HCT116 (cell line): Measurements from ENCODE around the gene GFER. TPM values are rescaled to one million over a fixed set of nuclear protein-coding genes. Genes with fewer than 3 reads are reported as not detected.

Source experiments
- ATAC-seq: fragments of 200-7000 bp; cut with Tn5 transposase; 2 replicates; pipeline ENCODE4 v1.9.1; 2020; ENCODE audit warnings: mild to moderate bottlenecking, moderate library complexity
- BruUV-seq: library from RNA; stranded (reverse); fragments of 400-500 nt; replicated peaks from 2 replicates; lab custom pipeline; 2021; lab: Mats Ljungman, UMichigan
- CTCF ChIA-PET: fragments of 300-600 bp; sonication (Branson Sonifier 250); formaldehyde crosslinking; loops from one replicate; lab custom pipeline; 2021; ENCODE audit warnings: antibody characterized with exemption; lab: Charles Lee
- POLR2A ChIA-PET: fragments of 300-600, 350-600 bp; sonication (Branson Sonifier 250); formaldehyde crosslinking; loops from one replicate; lab custom pipeline; 2021; ENCODE audit warnings: antibody characterized with exemption; lab: Charles Lee
- RAD21 ChIA-PET, 2 experiments: fragments of 300-600 bp; sonication (Branson Sonifier 250); formaldehyde crosslinking; loops; one replicate each; lab custom pipeline; 2023; ENCODE audit warnings: low total read pairs in 2 of 2; ENCODE audit not compliant: uncharacterized antibody in 2 of 2, unreplicated experiment in 2 of 2, low non-redundant PET in 1 of 2; lab: Charles Lee
- DNase-seq: peaks from one replicate; pipeline ENCODE4 v3.0.0-alpha.2; 2010; ENCODE audit warnings: low read depth, low spot score
- H2AFZ ChIP-seq: fragments of 200-600 bp; shearing (Covaris generic), sonication (generic); 2 replicates; pipeline ENCODE4 v1.6.1; 2017; ENCODE audit warnings: low read depth, mixed run types, mixed read lengths, antibody characterized with exemption, low read length; ENCODE audit not compliant: poor library complexity, severe bottlenecking
- H3K27ac ChIP-seq: 2 replicates; pipeline ENCODE4 v1.5.1; 2012; ENCODE audit warnings: low read depth, low read length
- H3K27me3 ChIP-seq: fragments of 200-600 bp; sonication (generic); 2 replicates; pipeline ENCODE4 v1.6.1; 2016; ENCODE audit warnings: mixed run types, low read length, mixed read lengths; ENCODE audit not compliant: insufficient read depth
- H3K36me3 ChIP-seq, 2 experiments: fragments of 200-500 bp in 1 of 2; fragments of 200-600 bp in 1 of 2; sonication (Bioruptor generic) in 1 of 2; sonication (generic) in 1 of 2; 2 replicates each; pipeline versions ENCODE4 v1.5.1 to v1.6.1; 2014 to 2016; ENCODE audit warnings: low read length in 2 of 2, inconsistent platforms in 1 of 2, mixed read lengths in 1 of 2, mixed run types in 1 of 2; ENCODE audit not compliant: insufficient read depth in 2 of 2, control insufficient read depth in 1 of 2
- H3K4me1 ChIP-seq, 2 experiments: fragments of 200-600 bp in 1 of 2; sonication (generic) in 1 of 2; 2 replicates each; pipeline versions ENCODE4 v1.5.1 to v1.6.1; 2012 to 2017; ENCODE audit warnings: low read length in 2 of 2, inconsistent platforms in 1 of 2, mild to moderate bottlenecking in 1 of 2, mixed read lengths in 1 of 2, mixed run types in 1 of 2, moderate library complexity in 1 of 2; ENCODE audit not compliant: insufficient read depth in 2 of 2, control insufficient read depth in 1 of 2
- H3K4me2 ChIP-seq: fragments of 200-600 bp; sonication (generic); 2 replicates; pipeline ENCODE4 v1.6.1; 2017; ENCODE audit warnings: mixed run types, low read length, mixed read lengths
- H3K4me3 ChIP-seq, 2 experiments: fragments of 200-600 bp in 1 of 2; sonication (generic) in 1 of 2; replicated peaks in 1 of 2; 2 replicates each; pipeline ENCODE4 v1.5.1; 2011 to 2016; ENCODE audit warnings: low read length in 2 of 2, control low read depth in 1 of 2, low read depth in 1 of 2, mild to moderate bottlenecking in 1 of 2, mixed read lengths in 1 of 2, mixed run types in 1 of 2
- H3K79me2 ChIP-seq: fragments of 200-600 bp; sonication (generic); 2 replicates; pipeline ENCODE4 v1.6.1; 2017; ENCODE audit warnings: mild to moderate bottlenecking, mixed run types, low read length, moderate library complexity, mixed read lengths; ENCODE audit not compliant: insufficient read depth
- H3K9ac ChIP-seq: fragments of 200-600 bp; sonication (generic); 2 replicates; pipeline ENCODE4 v1.6.1; 2016; ENCODE audit warnings: low read length, mixed read lengths
- H3K9me2 ChIP-seq: fragments of 200-600 bp; sonication (generic), shearing (Covaris generic); 2 replicates; pipeline ENCODE4 v1.6.1; 2017; ENCODE audit warnings: mixed run types, mild to moderate bottlenecking, moderate library complexity; ENCODE audit not compliant: insufficient read depth
- H3K9me3 ChIP-seq, 2 experiments: fragments of 200-500 bp in 1 of 2; fragments of 200-600 bp in 1 of 2; sonication (Bioruptor generic) in 1 of 2; sonication (generic) in 1 of 2; 2 replicates each; pipeline ENCODE4 v1.6.1; 2014 to 2017; ENCODE audit warnings: low read length in 2 of 2, mixed read lengths in 2 of 2, inconsistent platforms in 1 of 2, low read depth in 1 of 2, mild to moderate bottlenecking in 1 of 2, mixed run types in 1 of 2, moderate library complexity in 1 of 2; ENCODE audit not compliant: control insufficient read depth in 1 of 2, insufficient read depth in 1 of 2
- H4K20me1 ChIP-seq: fragments of 200-600 bp; sonication (generic), shearing (Covaris generic); 2 replicates; pipeline ENCODE4 v1.6.1; 2017; ENCODE audit warnings: mixed run types, mild to moderate bottlenecking, moderate library complexity; ENCODE audit not compliant: insufficient read depth
- CEBPB ChIP-seq: IDR thresholded peaks from 2 replicates; pipeline ENCODE4 v1.6.1; 2012; ENCODE audit warnings: low read depth
- CTCF ChIP-seq, 3 experiments: fragments of 200-600 bp in 1 of 3; sonication (generic) in 1 of 3; IDR thresholded peaks in 2 of 3; conservative IDR thresholded peaks in 1 of 3; 2 replicates each; pipeline ENCODE4 v1.5.1; 2012 to 2017; ENCODE audit warnings: low read depth in 2 of 3, low read length in 2 of 3, antibody characterized with exemption in 1 of 3, borderline replicate concordance in 1 of 3, control low read depth in 1 of 3, mild to moderate bottlenecking in 1 of 3, mixed read lengths in 1 of 3, mixed run types in 1 of 3, moderate library complexity in 1 of 3; ENCODE audit not compliant: insufficient read depth in 1 of 3
- EGR1 ChIP-seq: IDR thresholded peaks from 2 replicates; pipeline ENCODE4 v1.6.1; 2012; ENCODE audit warnings: low read depth
- ELF1 ChIP-seq: IDR thresholded peaks from 2 replicates; pipeline ENCODE4 v1.6.1; 2012; ENCODE audit warnings: low read depth, borderline replicate concordance
- EZH2phosphoT487 ChIP-seq: fragments of 200-600 bp; IDR thresholded peaks from 2 replicates; pipeline ENCODE4 v1.6.1; 2018; ENCODE audit warnings: antibody characterized with exemption, borderline replicate concordance
- FOSL1 ChIP-seq: IDR thresholded peaks from 2 replicates; pipeline ENCODE4 v1.6.1; 2012; ENCODE audit warnings: low read depth
- JUND ChIP-seq: IDR thresholded peaks from 2 replicates; pipeline ENCODE4 v1.6.1; 2012
- MAX ChIP-seq: IDR thresholded peaks from 2 replicates; pipeline ENCODE4 v1.6.1; 2012
- POLR2A ChIP-seq: IDR thresholded peaks from 2 replicates; pipeline ENCODE4 v1.7.0; 2011; ENCODE audit warnings: borderline replicate concordance; ENCODE audit not compliant: insufficient read depth, insufficient read length; ENCODE audit errors: extremely low read depth
- POLR2AphosphoS5 ChIP-seq: IDR thresholded peaks from 2 replicates; pipeline ENCODE4 v1.6.1; 2011; ENCODE audit warnings: mild to moderate bottlenecking, low read depth, low read length, moderate library complexity
- RAD21 ChIP-seq: IDR thresholded peaks from 2 replicates; pipeline ENCODE4 v1.6.1; 2012; ENCODE audit warnings: low read depth, mild to moderate bottlenecking
- SIN3A ChIP-seq: IDR thresholded peaks from 2 replicates; pipeline ENCODE4 v1.6.1; 2012; ENCODE audit warnings: low read depth
- SRF ChIP-seq: IDR thresholded peaks from 2 replicates; pipeline ENCODE4 v1.6.1; 2012; ENCODE audit warnings: low read depth
- YY1 ChIP-seq: IDR thresholded peaks from 2 replicates; pipeline ENCODE4 v1.6.1; 2011; ENCODE audit warnings: low read length, low read depth, moderate library complexity, mild to moderate bottlenecking; ENCODE audit not compliant: insufficient replicate concordance; ENCODE audit errors: extremely low read depth
- ZFX ChIP-seq: fragments of 450-650 bp; IDR thresholded peaks from 2 replicates; pipeline ENCODE4 v1.6.1; 2017
- ZNF274 ChIP-seq: fragments of 200-500 bp; sonication (Bioruptor generic); IDR thresholded peaks from 2 replicates; pipeline ENCODE4 v1.6.1; 2014; ENCODE audit warnings: mild to moderate bottlenecking, low read depth, low read length, inconsistent platforms
- intact Hi-C: fragments of 100-400 bp; cut with micrococcal nuclease; formaldehyde crosslinking; loops from 2 replicates; pipeline ENCODE4 v1.10.0; 2022
- total RNA-seq: library from RNA; stranded (reverse); gene quantifications from one replicate; pipeline ENCODE4 v1.2.1, GENCODE V29; 2021; ENCODE audit not compliant: unreplicated experiment
- TF ChIP-seq, protein P1 (sequence below): IDR thresholded peaks from 2 replicates; pipeline ENCODE4 v1.6.1; 2011; ENCODE audit warnings: mild to moderate bottlenecking, low read length, moderate library complexity; ENCODE audit not compliant: insufficient replicate concordance; ENCODE audit errors: extremely low read depth
- TF ChIP-seq, protein P2 (sequence below): IDR thresholded peaks from 2 replicates; pipeline ENCODE4 v1.6.1; 2012; ENCODE audit warnings: low read depth

Gene GFER
- total RNA-seq, 1 experiment from 2014 or later: 47.3 TPM

GRCh38 chr16:2025251-2025650, 41.3 kb downstream of the GFER start:
- RAD21 ChIA-PET: interaction anchor here in 1 of 2 experiments (0.6 kb wide), 1 partner anchor 116 kb away, joined by 4 read pairs; no protein-coding TSS in a partner anchor
- ATAC-seq: no peak
- Histone ChIP-seq H2AFZ (no peak overlapping the region), H3K79me2 (peaks cover 28% of the 10 kb centered on the region; the same call in 1 of the 2 replicates), H3K4me2 (no peak overlapping the region), H4K20me1 (no peaks in the 10 kb centered on the region), H3K4me3 (no peak overlapping the region), H3K27me3 (no peaks in the 10 kb centered on the region), H3K36me3 (no peaks in the 10 kb centered on the region), H3K4me1 (peaks cover 35 to 59% of the 10 kb centered on the region in 2 experiments), H3K9me2 (no peaks in the 10 kb centered on the region), H3K27ac (no peak overlapping the region; the same call in 1 of the 2 replicates), H3K9ac (no peak overlapping the region), H3K9me3 (no peaks in the 10 kb centered on the region)
- DNase-seq: no peak
- CTCF ChIA-PET: interaction anchor here (1.1 kb wide), 1 partner anchor 21 kb away, joined by 3 read pairs; no protein-coding TSS in a partner anchor
- POLR2A ChIA-PET: interaction anchor here (0.5 to 1.6 kb wide), 2 partner anchors 116 to 130 kb away, joined by 3 read pairs; partner anchors contain the start of gene TRAF7
- no TSS peak for BruUV-seq
- TF ChIP-seq EZH2phosphoT487 (no peak), SRF (no peak), CEBPB (no peak), RAD21 (no peak), FOSL1 (no peak), SIN3A (no peak), ZNF274 (no peak), CTCF (IDR thresholded peaks at IDR 0.05 in 2 of 3, conservative IDR thresholded peaks at IDR 0.05 in 1 of 3; ENCODE audit: borderline replicate concordance in 1 of 3, insufficient read depth in 1 of 3, low read depth in 2 of 3, low read length in 2 of 3) (no peak), EGR1 (no peak), POLR2AphosphoS5 (no peak), ZFX (no peak), ELF1 (no peak), JUND (no peak), YY1 (no peak), MAX (no peak), POLR2A (no peak)
- TF ChIP-seq, protein P1, sequence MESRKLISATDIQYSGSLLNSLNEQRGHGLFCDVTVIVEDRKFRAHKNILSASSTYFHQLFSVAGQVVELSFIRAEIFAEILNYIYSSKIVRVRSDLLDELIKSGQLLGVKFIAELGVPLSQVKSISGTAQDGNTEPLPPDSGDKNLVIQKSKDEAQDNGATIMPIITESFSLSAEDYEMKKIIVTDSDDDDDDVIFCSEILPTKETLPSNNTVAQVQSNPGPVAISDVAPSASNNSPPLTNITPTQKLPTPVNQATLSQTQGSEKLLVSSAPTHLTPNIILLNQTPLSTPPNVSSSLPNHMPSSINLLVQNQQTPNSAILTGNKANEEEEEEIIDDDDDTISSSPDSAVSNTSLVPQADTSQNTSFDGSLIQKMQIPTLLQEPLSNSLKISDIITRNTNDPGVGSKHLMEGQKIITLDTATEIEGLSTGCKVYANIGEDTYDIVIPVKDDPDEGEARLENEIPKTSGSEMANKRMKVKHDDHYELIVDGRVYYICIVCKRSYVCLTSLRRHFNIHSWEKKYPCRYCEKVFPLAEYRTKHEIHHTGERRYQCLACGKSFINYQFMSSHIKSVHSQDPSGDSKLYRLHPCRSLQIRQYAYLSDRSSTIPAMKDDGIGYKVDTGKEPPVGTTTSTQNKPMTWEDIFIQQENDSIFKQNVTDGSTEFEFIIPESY: no peak
- TF ChIP-seq, protein P2, sequence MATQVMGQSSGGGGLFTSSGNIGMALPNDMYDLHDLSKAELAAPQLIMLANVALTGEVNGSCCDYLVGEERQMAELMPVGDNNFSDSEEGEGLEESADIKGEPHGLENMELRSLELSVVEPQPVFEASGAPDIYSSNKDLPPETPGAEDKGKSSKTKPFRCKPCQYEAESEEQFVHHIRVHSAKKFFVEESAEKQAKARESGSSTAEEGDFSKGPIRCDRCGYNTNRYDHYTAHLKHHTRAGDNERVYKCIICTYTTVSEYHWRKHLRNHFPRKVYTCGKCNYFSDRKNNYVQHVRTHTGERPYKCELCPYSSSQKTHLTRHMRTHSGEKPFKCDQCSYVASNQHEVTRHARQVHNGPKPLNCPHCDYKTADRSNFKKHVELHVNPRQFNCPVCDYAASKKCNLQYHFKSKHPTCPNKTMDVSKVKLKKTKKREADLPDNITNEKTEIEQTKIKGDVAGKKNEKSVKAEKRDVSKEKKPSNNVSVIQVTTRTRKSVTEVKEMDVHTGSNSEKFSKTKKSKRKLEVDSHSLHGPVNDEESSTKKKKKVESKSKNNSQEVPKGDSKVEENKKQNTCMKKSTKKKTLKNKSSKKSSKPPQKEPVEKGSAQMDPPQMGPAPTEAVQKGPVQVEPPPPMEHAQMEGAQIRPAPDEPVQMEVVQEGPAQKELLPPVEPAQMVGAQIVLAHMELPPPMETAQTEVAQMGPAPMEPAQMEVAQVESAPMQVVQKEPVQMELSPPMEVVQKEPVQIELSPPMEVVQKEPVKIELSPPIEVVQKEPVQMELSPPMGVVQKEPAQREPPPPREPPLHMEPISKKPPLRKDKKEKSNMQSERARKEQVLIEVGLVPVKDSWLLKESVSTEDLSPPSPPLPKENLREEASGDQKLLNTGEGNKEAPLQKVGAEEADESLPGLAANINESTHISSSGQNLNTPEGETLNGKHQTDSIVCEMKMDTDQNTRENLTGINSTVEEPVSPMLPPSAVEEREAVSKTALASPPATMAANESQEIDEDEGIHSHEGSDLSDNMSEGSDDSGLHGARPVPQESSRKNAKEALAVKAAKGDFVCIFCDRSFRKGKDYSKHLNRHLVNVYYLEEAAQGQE: no peak
- intact Hi-C loops: loop anchor here (10.0 kb wide), 1 partner anchor 230 kb away; the partner anchor contains the start of gene ECI1
